ENCODE results near the gene PROB1. TPM values are rescaled to one million over a fixed set of nuclear protein-coding genes. Genes with fewer than 3 reads are reported as not detected.

Gene PROB1
- total RNA-seq, 1 experiment from 2014 or later = 1.9 TPM

DNA sequence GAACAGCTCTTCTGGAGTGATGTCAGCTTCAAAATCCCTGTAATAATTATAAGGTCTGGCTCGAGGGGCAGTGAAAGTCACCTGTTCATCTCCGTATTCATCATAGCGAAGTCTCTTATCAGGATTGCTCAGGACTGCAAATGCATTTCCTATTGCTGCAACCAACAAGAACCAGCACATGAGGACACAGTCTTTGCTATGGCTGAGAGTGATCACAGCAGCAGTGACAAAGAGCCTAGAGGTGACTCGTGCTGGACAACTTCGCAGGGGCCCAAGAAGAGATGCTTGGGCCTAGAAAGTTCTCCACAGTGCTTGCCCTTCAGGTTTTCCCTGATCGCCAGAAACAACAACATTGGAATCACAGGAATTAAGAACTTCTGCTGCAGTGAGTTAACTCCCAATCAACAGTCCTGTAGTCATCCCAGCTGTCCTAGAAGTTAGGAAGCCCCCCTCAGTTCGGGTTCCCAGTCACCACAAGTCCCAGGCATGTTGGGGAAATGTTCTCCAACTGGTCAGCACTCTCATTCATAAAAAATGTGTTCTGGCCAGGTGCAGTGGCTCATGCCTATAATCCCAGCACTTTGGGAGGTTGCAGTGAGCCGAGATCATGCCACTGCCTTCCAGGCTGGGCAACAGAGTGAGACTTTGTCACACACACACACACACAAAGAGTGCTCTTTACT lies 31.4 kb upstream of the PROB1 start:
- no peaks in the 10 kb centered on the region for H3K36me3 Mint-ChIP-seq (ENCODE audit: insufficient read depth, unreplicated experiment)
- no peak for DNase-seq
- no TSS peak for BruUV-seq (replicated peaks)
- no peaks in the 10 kb centered on the region for H3K27me3 Mint-ChIP-seq (ENCODE audit: unreplicated experiment)
- no peak overlapping the region for H3K27ac Mint-ChIP-seq (ENCODE audit: unreplicated experiment)
- intact Hi-C loops (cut with micrococcal nuclease; ENCODE audit: unreplicated experiment) = no loop called here
- CTCF ChIA-PET = no interaction called here
- TF ChIP-seq, protein P1, sequence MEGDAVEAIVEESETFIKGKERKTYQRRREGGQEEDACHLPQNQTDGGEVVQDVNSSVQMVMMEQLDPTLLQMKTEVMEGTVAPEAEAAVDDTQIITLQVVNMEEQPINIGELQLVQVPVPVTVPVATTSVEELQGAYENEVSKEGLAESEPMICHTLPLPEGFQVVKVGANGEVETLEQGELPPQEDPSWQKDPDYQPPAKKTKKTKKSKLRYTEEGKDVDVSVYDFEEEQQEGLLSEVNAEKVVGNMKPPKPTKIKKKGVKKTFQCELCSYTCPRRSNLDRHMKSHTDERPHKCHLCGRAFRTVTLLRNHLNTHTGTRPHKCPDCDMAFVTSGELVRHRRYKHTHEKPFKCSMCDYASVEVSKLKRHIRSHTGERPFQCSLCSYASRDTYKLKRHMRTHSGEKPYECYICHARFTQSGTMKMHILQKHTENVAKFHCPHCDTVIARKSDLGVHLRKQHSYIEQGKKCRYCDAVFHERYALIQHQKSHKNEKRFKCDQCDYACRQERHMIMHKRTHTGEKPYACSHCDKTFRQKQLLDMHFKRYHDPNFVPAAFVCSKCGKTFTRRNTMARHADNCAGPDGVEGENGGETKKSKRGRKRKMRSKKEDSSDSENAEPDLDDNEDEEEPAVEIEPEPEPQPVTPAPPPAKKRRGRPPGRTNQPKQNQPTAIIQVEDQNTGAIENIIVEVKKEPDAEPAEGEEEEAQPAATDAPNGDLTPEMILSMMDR (IDR thresholded peaks at IDR 0.05; ENCODE audit: unreplicated experiment) = no peak
- H3K4me1 Mint-ChIP-seq (ENCODE audit: low read depth, unreplicated experiment) = no peaks in the 10 kb centered on the region
- H3K9me3 Mint-ChIP-seq (ENCODE audit: low read depth, unreplicated experiment) = no peaks in the 10 kb centered on the region
- no peak overlapping the region for H3K4me3 Mint-ChIP-seq (ENCODE audit: low read depth, unreplicated experiment)

DNA sequence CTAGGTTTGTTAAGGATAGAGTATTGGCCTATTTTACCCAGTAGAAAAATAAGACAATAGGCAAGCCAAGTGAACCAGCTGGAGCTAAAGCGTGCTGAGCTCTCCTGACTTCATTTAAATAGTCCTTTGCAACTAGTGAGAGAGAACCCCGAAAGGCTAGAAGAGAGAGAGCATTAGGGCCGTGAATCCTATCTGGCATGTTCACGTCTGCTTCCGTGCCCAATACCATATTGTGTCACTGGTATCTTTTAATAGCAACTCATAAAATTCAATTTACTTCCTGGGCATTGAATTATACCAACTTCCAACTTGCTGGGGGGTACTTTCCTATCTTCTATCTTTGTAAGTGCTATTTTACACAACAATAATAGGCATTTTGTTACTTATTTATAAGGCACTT lies 30.6 kb upstream of the PROB1 start:
- Mint-ChIP-seq H3K27me3 (ENCODE audit: unreplicated experiment) (no peaks in the 10 kb centered on the region), H3K4me1 (ENCODE audit: low read depth, unreplicated experiment) (no peaks in the 10 kb centered on the region), H3K9me3 (ENCODE audit: low read depth, unreplicated experiment) (no peaks in the 10 kb centered on the region), H3K27ac (ENCODE audit: unreplicated experiment) (no peak overlapping the region), H3K4me3 (ENCODE audit: low read depth, unreplicated experiment) (no peak overlapping the region), H3K36me3 (ENCODE audit: insufficient read depth, unreplicated experiment) (no peaks in the 10 kb centered on the region)
- DNase-seq = no peak
- intact Hi-C loops (cut with micrococcal nuclease; ENCODE audit: unreplicated experiment) = no loop called here
- CTCF ChIA-PET = interaction anchor here (0.6 kb wide), 1 partner anchor 146 kb away, joined by 3 read pairs; no protein-coding TSS in a partner anchor
- TF ChIP-seq, protein P1 (IDR thresholded peaks at IDR 0.05; ENCODE audit: unreplicated experiment) = no peak
- BruUV-seq (replicated peaks) = no TSS peak

DNA sequence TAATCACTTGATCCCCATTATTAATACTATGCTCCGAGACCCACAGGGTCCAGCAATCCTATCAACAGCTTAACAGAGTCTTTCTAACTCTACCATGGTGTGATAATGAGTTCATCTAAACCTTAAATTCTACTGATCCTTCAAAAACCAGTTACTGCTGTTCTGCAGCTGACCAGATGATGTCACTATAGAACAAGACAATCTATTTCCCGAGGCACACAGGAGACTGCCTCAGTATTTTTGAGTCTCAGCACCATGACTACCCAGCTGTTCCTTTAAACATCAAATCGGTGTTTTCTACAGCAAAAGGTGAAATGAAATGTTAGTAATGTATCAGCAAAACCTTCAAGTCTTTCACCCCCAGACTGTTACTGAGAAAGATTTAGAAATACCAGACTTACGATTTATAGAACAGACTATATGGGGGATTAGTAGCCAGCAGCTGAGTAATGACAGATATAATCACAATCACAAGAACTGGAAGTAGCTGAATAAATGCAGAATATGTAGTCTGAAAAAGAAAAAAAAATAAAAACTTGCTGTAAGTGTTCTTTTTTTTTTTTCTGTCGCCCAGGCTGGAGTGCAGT lies 27.5 kb upstream of the PROB1 start:
- BruUV-seq (replicated peaks) = no TSS peak
- H3K36me3 Mint-ChIP-seq (ENCODE audit: insufficient read depth, unreplicated experiment) = no peaks in the 10 kb centered on the region
- H3K9me3 Mint-ChIP-seq (ENCODE audit: low read depth, unreplicated experiment) = no peaks in the 10 kb centered on the region
- TF ChIP-seq, protein P1 (IDR thresholded peaks at IDR 0.05; ENCODE audit: unreplicated experiment) = peak; percentile 90
- intact Hi-C loops (cut with micrococcal nuclease; ENCODE audit: unreplicated experiment) = loop anchor here (1.0 to 5.0 kb wide), 2 partner anchors 75 to 91 kb away; no protein-coding TSS in a partner anchor
- H3K4me1 Mint-ChIP-seq (ENCODE audit: low read depth, unreplicated experiment) = no peaks in the 10 kb centered on the region
- no peak overlapping the region for H3K4me3 Mint-ChIP-seq (ENCODE audit: low read depth, unreplicated experiment)
- H3K27me3 Mint-ChIP-seq (ENCODE audit: unreplicated experiment) = no peaks in the 10 kb centered on the region
- DNase-seq = peak; percentile 59
- CTCF ChIA-PET = interaction anchor here (0.7 to 6.1 kb wide), 4 partner anchors 60 to 150 kb away, joined by 3 to 69 read pairs (median 5); partner anchors contain the start of gene STING1
- H3K27ac Mint-ChIP-seq (ENCODE audit: unreplicated experiment) = no peak overlapping the region

DNA sequence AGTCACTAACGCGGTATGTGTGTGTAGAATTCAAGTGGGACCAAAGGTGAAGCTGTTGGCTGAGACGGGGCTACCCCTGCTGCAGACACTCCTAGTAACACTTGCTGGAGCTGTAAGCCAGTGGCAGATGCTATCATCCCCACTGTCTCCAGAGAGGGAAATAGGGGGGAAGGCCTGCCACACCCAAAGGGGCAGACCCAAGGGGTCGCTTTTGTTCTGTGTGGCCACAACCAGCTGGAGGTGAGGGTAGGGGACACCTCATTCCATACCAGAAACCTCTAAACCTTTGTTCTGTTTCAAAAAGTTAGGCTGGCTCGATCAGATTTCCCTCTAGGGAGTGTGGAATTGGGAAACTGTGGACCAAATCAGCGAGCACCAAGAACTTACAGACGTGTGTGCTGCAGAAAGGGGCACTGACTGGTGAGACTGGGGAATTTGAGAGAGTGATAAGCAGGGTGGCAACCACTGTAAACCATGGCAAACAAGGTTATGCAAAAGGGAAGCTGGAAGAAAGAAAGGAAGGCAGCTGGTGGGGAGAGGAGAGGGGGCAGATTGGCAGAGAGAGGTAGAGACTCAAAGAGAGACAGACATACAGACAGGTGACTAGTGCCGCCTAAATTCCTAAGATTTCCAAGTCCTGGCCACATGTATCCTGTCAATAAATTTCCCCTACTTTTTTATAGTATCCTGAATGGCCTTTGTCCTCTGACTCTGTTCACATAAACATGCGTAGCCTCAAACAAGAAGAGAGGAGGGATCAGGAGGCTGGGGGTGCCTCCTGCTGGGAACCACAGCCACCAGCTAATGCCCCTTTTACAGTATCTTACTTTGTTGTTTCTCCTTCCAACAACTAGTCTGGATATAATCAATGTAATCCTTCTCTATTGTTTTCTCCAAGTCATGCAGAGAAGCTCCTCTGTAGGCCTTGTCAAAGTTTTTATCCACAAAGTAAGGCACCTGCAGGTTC lies 24.6 kb upstream of the PROB1 start:
- H3K9me3 Mint-ChIP-seq (ENCODE audit: low read depth, unreplicated experiment) = no peaks in the 10 kb centered on the region
- no peak overlapping the region for H3K27ac Mint-ChIP-seq (ENCODE audit: unreplicated experiment)
- H3K4me1 Mint-ChIP-seq (ENCODE audit: low read depth, unreplicated experiment) = no peaks in the 10 kb centered on the region
- H3K36me3 Mint-ChIP-seq (ENCODE audit: insufficient read depth, unreplicated experiment) = no peaks in the 10 kb centered on the region
- DNase-seq = no peak
- CTCF ChIA-PET = interaction anchor here (0.6 to 6.1 kb wide), 3 partner anchors 93 to 346 kb away, joined by 3 to 69 read pairs (median 4); no protein-coding TSS in a partner anchor
- intact Hi-C loops (cut with micrococcal nuclease; ENCODE audit: unreplicated experiment) = loop anchor here (5.0 kb wide), 1 partner anchor 78 kb away; no protein-coding TSS in a partner anchor
- TF ChIP-seq, protein P1 (IDR thresholded peaks at IDR 0.05; ENCODE audit: unreplicated experiment) = no peak
- H3K27me3 Mint-ChIP-seq (ENCODE audit: unreplicated experiment) = no peaks in the 10 kb centered on the region
- BruUV-seq (replicated peaks) = no TSS peak
- no peak overlapping the region for H3K4me3 Mint-ChIP-seq (ENCODE audit: low read depth, unreplicated experiment)
